A172 (cell line): ENCODE measurements around the gene IGFBP4. TPM values are rescaled to one million over a fixed set of nuclear protein-coding genes. Genes with fewer than 3 reads are reported as not detected.
"Not testable (repeated sequence)": the region's sequence is repeated elsewhere in the genome, so short reads cannot be mapped to it uniquely, and the experiment has no call there.

Source experiments
- DNase-seq: peaks from one replicate; pipeline ENCODE4 v3.0.0-alpha.2; 2015; ENCODE audit warnings: low spot score
- total RNA-seq: library from RNA; depleted of rRNA; stranded (reverse); fragments of >200 nt; shearing (Covaris generic); gene quantifications from 2 replicates; pipeline ENCODE4 v1.2.3, GENCODE V29; 2014; rRNA removed

Gene IGFBP4
- 2.9 and 6.6 TPM in 2 replicates for total RNA-seq

DNA sequence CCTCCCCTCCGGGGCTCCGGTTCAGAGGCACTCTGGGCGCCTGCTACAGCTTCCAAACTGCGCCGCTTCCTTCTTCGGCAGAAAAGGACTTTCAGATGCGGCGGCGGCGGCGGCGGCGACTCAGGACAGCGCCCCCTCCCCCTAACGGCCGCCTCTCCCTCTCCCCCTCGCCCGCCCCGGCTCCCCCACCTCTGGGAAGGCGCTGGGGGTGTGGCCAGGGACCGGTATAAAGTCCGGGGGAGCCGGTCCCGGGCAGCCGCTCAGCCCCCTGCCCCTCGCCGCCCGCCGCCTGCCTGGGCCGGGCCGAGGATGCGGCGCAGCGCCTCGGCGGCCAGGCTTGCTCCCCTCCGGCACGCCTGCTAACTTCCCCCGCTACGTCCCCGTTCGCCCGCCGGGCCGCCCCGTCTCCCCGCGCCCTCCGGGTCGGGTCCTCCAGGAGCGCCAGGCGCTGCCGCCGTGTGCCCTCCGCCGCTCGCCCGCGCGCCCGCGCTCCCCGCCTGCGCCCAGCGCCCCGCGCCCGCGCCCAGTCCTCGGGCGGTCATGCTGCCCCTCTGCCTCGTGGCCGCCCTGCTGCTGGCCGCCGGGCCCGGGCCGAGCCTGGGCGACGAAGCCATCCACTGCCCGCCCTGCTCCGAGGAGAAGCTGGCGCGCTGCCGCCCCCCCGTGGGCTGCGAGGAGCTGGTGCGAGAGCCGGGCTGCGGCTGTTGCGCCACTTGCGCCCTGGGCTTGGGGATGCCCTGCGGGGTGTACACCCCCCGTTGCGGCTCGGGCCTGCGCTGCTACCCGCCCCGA is at the start of gene IGFBP4:
Gene IGFBP4 (plus strand): TSS at position 255 of the 792 bp plus-strand sequence. CDS start 286 bp downstream, at position 541.
- no peak for DNase-seq

- peak; percentile 41 for DNase-seq
These were observed 44.1 kb upstream of the IGFBP4 start for GRCh38 chr17:40399185-40399584.

- no peak for DNase-seq
These were observed 40.6 kb upstream of the IGFBP4 start for GRCh38 chr17:40402668-40403067.

GRCh38 chr17:40404003-40404402 is 39.2 kb upstream of the IGFBP4 start:
- DNase-seq, result no peak

DNA sequence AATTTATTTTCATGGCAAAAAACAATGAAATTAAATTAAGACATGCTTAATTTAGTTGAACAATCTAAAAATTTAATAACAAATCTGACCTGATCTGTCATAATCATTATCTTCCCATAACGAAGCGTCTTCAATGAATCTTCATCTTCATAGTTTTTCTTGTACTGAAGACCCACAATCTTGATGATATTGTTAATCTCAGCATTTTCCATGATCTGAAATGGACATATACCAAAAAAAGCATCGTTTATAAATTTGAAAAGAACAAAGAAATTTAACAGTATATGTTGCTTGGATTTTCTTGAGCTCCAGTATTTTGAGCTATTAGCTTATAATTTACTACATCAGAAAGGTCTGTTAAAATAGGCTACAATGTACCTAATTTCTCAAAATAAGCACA is 35.8 kb upstream of the IGFBP4 start:
- no peak for DNase-seq

- DNase-seq, result not testable (repeated sequence)
These were observed 33.7 kb upstream of the IGFBP4 start for GRCh38 chr17:40409540-40409939.

- no peak for DNase-seq
These were observed 33.2 kb upstream of the IGFBP4 start for GRCh38 chr17:40410082-40410481.

DNA sequence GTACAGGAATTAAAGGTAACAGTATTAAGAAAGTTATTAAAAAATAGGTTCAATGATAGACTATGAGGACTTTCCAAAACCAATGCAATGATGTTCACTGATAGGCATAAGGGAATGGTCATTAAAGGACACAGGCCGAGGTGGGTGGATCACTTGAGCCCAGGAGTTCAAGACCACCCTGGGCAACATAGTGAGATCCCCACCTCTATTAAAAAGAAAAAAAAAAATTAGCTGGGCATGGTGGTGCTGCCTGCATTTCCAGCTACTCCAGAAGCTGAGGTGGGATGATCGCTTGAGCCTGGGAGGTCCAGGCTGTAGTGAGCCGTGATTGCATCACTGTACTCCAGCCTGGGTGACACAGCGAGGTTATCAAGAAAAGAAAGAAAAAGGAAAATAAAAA is 31.4 kb upstream of the IGFBP4 start:
- no peak for DNase-seq

DNA sequence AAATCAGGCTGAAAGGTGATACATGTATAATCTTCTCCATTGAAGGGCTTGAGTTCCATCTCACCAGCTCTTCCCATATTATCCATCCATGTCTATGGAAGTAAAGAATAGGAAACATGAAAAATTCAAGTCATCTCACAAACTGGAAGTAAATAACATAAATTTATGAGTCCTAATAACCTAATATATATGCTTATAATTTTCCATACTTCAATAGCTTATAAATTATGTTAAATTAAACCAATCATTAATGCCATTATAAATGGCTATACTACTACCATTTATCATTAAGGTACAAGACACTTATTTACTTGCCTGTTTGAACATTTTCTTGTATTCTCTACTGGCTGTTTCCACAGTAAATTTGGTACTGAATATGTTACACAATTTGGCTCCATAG is 30.4 kb upstream of the IGFBP4 start:
- no peak for DNase-seq

GRCh38 chr17:40414312-40414711 is 28.9 kb upstream of the IGFBP4 start:
- not testable (repeated sequence) for DNase-seq

DNA sequence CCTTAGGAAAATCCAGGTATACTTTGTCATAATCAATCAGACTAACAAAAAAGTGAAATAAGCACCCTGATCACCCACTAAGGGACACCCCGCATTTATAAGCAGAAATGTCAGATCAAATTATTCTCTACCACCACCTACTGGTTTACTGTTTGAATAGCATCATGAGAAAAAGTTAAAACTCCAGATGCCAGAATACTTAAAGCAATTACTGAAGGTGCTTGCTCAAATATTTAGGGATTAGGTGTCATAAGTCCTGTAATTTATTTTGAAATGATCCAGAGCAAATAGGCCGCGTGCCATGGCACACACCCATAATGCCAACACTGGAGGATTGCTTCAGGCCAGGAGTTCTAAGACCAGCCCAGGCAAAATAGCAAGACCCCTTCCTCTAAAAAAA is 27.9 kb upstream of the IGFBP4 start:
- peak; percentile 60 for DNase-seq

- no peak for DNase-seq
These were observed 26.6 kb upstream of the IGFBP4 start for GRCh38 chr17:40416671-40417070.

DNA sequence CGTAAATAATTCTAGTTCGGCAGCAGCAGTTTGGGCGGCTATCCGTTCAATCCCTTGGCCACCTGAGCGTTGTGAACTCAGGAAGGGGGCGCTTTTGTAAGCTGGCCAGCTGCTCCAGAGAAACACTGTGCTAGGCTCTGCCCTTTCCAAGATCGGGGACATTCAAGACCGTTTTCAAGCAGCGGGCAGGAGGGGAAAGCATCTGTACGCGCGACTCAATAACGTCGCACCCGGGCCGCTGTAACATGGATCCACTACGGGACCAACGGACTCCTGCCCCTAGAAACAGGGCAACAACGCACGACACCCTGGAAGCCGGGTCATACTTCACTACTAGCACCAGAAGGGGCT is 26.0 kb upstream of the IGFBP4 start:
- DNase-seq, result peak; percentile 34

- DNase-seq, result peak; percentile 100
These were observed 25.4 kb upstream of the IGFBP4 start, which contains the start of gene TOP2A for GRCh38 chr17:40417609-40418427. TOP2A (minus strand) TSS chr17:40417896; CDS start chr17:40417791, 105 bp downstream.

DNA sequence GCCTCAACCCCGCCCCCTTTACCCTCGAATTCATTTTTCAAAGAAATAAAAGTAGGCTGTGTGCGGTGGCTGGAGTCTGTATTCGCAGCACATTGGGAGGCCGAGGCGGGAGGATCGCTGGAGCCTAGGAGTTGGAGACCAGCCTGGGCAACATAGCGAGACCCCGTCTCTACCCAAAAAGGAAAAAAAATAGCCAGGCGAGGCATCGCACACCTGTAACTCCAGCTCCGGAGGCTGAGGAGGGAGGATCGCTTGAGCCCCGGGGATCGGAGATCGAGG is 24.9 kb upstream of the IGFBP4 start:
- no peak for DNase-seq

DNA sequence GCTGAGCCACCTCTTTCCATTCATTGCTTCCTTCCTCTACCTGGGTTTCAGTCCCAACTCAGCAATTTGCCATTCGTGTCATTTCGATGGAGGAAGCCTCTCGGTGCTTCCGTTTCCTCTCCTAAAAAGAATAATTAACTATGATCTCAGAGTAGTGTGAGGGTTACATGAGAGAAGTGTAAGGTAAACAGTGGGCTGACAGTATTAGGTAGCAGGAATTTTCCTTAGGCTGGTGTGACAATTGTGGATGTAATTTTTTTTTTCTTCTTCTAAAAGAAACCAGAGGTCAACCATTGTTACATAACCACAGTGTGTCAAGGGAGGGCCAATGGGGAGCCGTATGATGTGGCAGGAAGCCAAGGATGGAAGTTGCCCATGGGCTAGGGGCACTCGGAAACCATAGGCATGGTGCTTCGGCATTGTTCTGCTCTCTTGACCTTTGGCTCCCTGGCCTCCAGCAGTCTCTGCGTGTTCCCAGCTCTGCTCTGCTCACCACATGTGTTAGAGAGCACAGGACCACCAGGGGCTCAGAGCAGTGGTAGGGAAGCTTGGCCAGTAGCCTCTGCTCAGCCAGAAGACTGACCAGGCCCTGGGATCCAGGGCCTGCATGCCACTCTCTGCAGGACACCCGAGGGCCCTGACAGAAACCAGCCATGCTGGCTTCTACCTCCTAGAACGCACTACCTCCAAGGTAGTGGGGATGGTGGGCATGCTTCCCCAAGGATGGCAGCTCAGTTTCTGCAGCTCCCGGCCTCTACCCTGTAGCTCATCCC is 23.5 kb upstream of the IGFBP4 start:
- no peak for DNase-seq

DNA sequence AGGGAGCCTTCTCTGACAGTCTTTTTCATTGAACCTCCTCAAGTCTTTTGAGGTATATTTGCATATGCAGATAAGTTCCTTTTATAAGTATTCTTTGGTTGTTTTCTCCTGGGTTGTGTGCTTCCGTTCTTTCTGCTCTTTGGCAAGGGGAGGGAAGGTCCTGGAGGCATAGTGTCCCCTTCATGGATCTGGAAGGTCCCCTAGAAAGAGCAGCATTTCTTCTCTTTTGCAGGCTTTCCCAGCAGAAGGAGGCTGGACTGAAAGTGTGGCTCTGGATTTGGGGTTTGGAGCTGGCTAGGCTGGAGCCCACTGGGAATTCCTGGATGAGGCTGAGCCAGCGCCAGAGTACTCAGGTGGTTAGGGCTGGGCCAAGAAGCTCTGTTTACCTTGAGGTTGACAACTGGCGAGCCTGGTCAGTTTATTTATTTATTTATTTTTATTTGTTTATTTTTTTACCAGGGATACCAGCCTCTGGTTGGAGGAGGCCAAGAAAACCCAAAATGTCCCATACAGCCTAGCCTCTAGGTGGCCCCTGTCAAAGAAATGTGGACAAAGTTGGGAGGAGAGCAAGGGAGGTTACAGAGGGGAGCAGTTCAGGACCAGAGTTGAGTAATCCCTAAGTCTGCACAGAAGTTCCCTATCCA is 20.1 kb upstream of the IGFBP4 start:
- DNase-seq, result no peak

GRCh38 chr17:40425741-40426140 is 17.5 kb upstream of the IGFBP4 start:
- DNase-seq, result no peak

DNA sequence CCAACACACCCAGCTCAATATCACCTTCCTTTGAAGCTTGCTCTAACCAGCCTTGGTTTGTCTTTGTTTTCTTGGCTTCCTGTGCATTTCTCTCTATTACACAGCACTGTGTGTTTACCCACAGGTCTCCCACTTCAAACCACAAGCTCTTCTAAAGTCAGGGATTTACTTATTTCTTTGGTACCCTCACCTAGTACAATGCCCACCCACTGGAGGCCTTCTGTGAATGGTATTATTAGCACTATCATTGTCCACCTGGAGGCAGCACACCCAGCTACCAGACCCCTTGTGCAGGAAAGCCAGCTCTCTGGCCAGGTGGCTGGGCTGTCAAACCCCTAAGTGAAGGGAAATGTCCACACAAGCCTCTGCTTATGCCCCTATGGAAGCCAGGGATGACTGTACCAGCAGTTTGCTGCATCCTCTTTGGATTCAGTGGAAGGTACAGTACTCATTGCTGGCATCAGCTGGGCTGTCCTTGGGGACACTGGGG is 16.2 kb upstream of the IGFBP4 start:
- no peak for DNase-seq

DNA sequence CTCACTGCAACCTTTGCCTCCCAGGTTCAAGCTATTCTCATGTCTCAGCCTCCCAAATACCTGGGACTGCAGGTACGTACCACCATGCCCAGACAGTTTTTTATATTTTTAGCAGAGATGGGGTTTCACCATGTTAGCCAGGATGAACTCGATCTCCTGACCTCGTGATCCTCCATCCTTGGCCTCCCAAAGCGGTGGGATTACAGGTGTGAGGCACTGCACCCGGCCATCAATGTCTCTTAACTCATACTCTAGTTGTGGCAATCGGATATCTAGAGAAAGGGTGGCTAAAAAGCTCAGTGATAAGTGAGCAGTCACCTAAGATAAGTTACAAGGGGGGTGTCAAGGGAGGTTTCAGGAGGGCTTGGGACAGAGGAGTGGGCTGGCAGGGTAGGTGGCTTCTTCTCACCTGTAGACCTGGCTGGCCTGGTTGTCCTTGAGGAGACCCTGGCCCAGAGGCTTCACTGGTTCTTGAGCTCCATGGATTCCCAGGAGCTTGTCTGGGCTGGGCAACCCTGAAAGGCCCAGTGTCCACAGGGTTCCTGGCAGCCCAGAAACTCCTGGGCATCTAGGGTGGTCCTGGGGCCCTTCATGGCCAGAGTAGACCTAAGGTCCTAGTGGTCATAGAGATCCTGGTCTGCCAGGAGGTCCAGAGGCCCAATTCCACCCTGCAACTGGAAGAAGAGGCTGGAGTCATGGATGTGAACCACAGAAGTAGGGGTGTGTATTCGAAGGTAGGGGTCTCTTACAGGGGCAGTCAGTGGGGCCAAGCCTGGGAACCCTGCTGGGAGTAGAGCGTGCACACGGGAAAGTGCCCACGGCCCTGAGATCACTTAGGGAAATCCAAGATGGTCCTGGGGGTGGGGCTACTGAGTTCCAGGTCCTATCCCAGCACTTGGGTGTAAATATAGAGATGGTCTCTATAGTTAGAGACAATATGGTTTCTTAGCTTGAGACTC is 12.7 kb upstream of the IGFBP4 start:
- no peak for DNase-seq

GRCh38 chr17:40431231-40431602 is 12.0 kb upstream of the IGFBP4 start:
- no peak for DNase-seq
